GDM1 (cell line): ENCODE measurements around the gene DZIP3.
"Not testable (repeated sequence)": the region's sequence is repeated elsewhere in the genome, so short reads cannot be mapped to it uniquely, and the experiment has no call there.

Experiments
- DNase-seq: peaks from one replicate; lab custom pipeline; 2025; lab: John Stamatoyannopoulos, UW

DZIP3 gene

DNA sequence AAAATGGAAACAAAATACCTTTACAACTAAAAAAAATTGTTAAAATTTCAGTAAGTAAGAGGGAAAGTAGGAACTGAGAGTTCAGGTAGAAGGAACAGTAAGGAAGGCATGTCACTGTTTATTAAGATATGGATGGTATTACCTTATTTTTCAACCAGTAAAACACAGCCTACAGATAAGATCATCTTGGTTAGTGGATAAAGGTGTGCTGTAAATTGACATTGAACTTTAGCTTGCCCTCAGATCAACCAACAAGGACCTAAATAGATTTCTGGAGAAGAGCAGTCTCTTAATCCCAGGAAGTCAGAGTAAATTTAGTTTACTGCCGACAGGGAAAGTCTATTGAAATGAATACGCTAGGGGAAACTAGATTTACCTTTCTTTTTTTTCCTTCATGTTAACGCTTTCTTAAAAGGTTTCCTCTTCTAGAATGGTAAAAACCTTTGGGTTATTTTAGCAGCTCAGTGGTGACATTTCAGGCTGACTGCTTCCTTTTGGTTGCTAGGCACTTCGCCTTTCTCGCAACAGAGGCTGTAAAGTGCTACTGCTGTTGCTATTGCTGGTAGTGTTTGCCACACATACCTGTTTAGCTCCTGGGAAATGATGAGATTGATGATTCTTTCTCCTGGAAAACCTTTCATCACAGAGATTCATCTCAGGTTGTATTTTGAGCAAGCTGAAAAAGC lies 12.9 kb downstream of the DZIP3 start:
- DNase-seq = no peak

DNA sequence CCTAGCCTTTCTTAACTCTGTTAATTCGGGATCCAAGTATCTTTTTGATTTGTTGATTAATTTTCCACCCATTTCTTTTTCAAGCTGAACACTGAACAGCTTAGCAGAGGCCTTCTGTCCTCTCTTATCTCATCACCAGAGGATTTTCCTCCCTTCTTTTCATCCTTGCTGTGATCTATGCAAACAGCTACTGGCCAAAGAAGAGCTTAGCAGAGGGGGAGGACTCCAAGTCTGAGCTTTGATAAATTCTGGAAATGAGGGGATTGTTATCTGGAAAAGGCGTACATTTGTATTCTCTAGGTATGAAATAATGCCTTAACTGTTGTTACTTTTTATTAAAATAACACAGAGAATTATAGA lies 13.4 kb downstream of the DZIP3 start:
- no peak for DNase-seq

DNA sequence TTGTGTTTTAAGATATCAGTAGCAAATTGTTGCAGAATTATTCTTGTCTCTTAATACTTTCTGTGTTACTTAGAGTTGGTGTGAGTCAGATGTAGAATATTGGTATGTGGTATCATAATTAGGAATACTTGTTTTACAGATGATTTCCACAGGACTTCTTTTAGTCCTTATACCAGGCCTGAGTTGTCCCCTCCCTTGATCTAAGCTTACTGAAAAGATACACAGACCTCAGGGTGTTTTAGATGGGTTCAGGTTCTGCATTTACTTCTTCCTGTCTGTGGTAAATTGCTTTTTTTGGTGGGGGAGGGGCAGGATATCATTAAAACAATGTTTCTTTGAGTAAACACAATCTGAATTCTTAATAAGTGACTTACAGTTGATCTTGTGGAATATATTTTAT lies 14.2 kb downstream of the DZIP3 start:
- peak; percentile 18 for DNase-seq

DNA sequence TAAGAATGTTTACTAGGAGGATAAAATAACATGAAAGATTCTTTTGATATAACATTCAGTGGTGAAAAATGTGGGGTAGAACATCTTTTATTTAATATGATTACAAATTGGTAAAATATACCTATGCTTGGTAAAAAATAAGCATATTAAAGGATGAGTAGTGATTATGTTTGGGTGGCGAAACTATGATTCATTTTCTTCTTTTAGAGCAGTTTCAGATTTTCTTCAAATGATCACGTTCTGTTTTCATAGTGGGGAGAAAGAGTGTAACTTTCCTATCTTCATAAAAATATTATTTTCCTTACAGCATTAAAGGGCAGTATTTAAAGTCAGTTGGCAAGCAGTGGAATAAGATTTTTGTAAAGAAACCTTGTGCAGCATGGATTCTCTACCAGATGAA lies 15.5 kb downstream of the DZIP3 start:
- DNase-seq = no peak

DNA sequence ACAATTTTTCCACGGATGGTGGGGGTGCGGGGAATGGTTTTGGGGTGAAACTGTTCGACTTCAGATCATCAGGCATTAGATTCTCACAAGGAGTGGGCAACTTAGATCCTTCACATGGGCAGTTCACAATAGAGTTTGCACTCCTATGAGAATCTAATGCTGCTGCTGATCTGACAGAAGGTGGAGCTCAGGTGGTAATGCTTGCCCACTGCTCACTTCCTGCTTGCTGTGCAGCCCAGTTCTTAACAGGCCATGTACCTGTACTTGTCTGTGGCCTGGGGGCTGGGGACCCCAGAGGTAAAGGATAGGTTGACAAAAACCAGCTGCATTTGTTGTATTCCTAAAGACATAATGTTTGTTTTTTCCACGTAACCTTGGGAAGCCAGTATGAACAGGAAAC lies 16.0 kb downstream of the DZIP3 start:
- no peak for DNase-seq

DNA sequence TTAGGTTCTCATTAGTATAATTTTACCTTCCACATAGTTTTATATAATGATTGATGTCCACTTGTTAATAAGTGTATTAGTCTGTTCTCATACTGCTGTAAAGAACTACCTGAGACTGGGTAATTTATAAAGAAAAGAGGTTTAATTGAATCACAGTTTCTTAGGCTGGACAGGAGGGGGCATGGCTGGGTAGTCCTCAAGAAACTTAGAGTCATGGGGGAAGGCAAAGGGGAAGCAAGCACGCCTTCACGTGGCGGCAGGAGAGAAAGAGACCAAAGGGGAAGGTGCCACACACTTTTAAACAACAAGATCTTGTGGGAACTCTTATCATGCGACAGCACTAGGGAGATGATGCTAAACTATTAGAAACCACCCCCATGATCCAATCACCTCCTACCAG lies 19.2 kb downstream of the DZIP3 start:
- no peak for DNase-seq

DNA sequence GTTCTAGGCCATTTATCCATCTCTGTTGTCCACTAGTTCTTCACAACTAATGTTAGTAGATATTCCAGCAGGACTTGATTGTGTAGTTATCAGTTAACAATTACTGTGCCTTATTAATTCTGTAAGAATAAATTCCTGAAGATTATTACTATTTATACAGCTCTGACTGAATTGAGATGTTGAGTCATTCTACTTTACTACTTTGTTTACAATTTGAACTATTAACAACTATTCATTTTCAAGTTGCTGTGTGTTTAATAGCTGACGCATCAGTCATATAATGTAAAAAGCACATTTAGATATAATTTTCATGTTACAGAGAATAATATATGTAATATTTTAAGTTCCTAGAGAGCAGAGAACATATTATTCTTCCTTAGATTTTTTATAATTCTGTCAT lies 21.1 kb downstream of the DZIP3 start:
- DNase-seq = no peak

DNA sequence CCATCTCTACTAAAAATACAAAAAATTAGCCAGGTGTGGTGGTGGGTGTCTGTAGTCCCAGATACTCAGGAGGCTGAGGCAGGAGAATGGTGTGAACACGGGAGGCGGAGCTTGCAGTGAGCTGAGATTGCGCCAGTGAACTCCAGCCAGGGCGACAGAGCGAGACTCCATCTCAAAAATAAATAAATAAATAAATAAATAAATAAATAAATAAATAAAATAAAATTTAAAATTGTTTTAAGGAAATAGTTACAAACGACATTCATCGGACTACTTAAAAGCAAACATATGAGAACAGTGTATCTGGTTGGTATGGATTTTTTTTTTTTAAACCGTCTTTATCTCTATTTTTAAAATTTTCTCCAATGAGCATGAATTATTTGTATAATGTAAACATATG lies 26.6 kb downstream of the DZIP3 start:
- DNase-seq = not testable (repeated sequence)

DNA sequence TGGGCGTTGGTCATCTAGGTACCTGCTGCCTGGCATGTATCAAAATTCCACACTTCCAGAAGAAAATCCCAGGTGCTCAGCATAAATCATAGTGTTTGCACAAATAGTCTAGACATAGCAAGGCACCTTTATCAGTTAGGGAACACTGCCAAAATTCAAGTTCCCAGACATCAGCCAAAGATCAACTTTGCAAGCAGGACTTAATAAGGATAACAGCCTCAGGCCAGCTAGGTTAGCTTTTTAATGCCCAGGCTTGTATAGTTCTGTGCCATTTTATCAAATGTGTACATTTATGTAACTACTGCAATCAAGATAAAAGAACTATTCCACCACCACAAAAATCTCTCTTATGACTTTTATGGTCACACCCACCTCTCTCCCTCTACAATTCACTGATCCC lies 30.7 kb downstream of the DZIP3 start:
- DNase-seq = no peak

DNA sequence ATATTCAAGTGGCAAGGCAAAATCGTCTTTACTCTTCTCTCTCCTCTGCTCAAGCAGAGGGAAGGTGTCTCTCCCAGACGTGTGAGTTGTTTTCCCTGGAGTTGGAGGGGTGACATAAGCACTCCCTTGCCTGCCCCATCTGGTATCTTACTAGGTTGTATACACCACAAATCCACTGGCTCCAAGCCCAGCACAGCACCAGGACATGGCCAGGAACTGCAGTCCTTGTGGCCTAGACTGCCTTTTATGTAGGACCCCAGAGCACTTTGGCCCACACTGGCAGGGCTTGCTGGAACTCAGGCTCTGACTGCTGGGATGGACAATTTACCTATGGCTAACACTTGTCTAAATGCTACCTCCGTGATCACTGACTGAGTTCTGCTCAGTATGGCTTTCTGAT lies 34.0 kb downstream of the DZIP3 start:
- DNase-seq = no peak

DNA sequence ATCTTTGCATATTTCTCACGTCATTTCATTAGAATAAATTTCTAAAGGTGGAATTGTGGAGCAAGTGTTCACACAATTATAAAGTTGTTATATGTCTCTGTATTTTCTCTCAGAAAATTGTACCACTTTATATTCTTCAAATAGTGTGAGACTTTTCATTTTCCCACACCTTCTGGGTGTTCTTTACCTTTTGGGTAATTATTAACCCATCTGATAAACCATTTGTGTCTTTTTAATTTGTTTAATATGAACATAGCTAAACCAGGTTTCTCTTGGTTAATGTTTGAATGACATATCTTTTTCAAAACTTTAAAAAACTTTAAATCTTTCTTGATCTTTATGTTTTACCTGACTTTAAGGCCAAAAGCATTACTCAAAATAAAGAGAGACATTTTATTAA lies 40.5 kb downstream of the DZIP3 start:
- DNase-seq = no peak

DNA sequence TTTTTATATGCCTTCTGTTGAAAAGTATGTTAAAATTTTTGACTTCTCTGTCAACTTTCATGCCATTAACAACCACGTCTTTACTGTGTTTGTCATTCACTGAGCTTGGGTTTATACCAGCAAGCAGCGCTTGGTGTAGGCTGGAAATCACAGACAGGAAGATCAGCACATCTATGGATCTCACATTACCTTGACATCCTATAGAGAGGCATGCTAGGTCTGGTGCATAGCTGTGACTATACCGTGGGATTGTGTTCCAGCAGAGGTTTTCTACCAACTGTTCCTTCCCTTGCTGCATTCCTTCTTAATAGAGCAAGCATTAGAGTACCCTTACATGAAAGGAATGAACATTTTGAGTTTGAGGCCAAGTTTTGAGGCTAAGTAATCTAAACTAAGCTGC lies 53.0 kb downstream of the DZIP3 start:
- DNase-seq = no peak

DNA sequence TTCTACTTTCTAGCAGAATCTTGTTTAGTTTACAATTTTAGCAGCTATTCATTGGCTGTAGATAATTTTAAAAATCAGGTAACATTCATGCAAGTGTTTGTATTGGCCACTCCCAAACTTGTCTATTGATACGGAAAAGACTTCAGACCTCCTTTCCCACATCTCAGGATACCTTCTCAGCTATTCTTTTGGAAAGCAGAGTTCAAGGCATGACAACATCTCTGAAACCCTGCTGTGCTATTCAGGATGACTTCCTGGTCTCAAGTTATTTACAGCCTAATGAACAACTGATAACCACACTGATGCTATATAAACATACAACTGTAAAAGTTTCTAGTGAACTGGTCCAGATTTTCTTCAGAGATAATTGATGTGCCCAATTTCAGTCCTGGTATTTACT lies 55.8 kb downstream of the DZIP3 start:
- no peak for DNase-seq

DNA sequence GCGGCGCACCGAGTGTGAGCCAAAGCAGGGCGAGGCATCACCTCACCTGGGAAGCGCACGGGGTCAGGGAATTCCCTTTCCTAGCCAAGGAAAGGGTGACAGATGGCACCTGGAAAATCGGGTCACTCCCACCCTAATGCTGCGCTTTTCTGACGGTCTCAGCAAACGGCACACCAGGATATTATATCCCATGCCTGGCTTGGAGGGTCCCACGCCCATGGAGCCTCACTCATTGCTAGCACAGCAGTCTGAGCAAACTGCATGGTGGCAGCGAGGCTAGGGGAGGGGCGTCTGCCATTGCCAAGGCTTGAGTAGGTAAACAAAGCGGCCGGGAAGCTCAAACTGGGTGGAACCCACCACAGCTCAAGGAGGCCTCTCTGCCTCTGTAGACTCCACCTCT lies 66.1 kb downstream of the DZIP3 start:
- DNase-seq = not testable (repeated sequence)

DNA sequence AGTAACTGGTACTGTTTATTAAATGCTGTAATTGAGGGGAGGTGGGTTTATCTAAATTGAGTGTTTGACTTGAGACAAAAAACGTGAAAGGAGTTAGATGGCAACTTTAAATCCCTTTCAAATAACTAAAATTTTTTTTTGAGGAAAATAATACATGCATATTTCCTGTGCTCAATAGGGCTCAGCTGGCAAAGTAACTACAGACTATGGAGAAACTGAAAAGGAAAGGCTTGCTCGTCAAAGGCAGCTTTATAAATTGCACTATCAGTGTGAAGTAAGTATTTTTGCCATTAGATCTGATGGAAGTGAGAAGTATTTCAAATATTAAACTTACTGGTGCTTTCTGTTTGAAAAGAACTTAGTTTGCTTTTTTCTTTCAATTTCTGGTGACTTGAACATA lies 72.2 kb downstream of the DZIP3 start:
- DNase-seq = no peak

DNA sequence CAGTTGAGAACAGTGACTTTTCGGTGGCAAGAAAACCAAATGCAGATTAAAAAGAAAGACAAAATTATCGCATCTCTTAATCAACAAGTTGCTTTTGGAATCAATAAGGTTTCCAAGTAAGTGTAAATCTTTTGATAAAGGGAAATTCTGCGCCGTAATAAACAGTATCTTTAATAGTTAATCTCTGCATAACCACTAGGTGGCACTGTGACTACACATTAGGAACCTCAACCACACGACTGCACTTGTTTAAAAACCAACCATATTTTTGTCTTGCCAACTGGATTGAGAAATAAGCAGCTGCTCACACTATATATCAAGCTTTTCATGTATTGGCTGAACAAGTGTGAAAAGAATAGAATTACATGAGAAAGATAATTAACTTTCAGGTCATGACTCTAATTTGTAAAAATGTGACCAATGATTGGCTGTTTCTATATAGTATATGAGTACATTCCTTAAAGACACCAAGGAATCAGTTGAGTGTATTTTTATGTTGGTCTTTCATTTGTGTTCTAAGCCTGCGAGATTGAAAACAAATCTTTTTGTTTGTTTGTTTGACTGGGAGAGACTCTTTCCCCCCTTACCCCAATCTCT lies 72.7 kb downstream of the DZIP3 start:
- peak; percentile 23 for DNase-seq

DNA sequence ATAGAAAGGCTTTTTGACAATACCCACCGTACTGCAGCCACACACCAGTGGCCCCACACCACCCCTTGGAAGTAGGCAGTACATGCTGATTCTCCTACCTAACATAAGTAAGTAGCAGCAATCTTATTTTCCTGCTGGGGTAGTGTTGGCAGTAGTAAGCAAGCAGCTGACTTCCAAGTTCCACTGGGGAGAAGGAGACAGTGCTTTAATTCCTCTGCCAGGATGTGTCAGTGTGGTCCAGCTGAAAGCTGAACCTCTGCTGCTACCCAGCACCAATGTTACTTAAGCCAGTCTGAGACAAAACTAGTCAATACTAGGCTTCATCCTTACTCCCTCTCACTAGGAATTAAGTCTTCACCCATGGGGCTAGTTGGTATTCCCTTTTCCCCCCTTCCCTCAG lies 74.7 kb downstream of the DZIP3 start:
- DNase-seq = no peak

DNA sequence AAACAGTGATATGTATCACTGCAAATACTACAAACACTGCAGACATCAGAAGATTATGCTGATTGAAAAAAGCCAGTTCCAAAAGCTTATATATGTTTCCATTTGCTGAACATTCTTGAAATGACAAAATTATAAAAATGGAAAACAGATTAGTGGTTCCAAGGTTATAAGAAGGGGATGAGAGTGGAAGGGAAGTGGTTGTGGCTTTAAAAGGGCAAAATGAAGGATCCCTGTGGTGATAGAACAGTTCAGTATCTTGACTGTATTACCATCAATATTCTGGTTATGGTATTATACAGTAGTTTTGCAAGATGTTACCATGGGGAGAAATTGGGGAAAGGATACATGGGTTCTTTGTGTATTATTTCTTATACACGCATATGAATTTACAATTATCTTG lies 77.8 kb downstream of the DZIP3 start:
- no peak for DNase-seq

DNA sequence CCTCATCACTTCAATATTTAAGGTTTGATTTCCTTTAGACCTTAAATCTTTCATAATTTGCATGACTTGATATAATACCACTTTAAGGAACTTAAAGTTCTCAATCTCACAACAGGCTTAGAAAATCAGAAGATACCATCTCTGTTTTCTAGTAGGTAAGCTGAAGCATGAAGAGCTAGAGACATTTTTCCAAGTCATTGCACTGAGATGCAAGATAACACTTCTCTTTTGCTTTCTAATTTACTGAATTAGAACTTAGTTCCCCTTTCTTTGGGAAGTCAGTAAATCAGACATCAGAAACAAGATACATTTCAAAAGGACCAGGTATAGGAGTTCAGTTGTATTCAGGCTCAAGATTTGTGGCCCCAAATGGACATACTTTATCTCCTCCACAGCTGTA lies 79.7 kb downstream of the DZIP3 start:
- DNase-seq = no peak

DNA sequence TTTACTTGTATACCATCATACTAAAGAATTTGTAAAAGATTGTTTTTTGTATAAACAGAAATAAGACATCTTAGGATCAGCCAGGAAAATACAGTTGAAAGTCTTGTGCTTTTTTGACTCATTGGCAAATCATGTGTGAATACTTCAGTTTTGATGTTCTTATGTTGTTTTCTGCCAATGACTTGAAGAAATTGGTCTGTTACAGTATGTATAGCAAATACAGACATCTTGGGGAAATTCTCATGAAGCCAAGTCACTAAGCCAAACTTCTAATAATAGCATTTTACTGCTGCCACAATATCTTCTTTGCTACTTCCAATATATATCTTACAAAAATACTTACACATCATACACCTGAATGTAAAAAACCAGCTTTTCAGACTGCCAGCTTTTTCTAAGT lies 83.2 kb downstream of the DZIP3 start:
- DNase-seq = no peak

DNA sequence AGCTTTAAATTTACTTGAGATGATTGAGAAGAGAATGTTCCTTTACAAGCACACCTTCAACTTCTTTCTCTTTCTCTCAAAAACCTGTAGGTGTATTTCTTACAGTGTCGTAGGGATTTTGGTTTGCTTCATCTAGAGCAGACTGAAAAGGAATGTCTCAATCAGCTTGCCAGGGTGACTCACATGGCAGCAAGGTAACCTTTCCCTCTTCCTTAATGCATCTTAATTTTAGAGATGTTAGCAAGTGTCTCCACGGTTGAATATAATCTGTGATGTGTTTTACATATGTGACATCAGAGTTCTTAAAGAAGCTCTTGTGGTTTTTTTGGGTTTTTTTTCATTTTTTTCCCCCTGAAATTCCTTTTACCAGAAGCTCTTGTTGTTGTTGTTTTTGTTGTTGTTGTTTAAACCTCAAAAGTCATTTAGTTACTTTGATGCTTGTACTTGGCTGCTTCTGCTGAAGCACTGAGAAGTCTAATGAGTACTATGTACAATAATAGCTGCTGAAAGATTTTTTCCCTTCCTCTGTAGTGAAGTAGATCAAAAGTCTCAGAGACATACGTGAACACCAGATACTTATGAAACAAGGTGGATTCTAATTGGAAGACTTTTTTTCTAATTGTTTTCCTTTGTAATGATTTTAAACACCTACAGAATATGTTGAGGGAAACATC lies 84.6 kb downstream of the DZIP3 start:
- DNase-seq = no peak

DNA sequence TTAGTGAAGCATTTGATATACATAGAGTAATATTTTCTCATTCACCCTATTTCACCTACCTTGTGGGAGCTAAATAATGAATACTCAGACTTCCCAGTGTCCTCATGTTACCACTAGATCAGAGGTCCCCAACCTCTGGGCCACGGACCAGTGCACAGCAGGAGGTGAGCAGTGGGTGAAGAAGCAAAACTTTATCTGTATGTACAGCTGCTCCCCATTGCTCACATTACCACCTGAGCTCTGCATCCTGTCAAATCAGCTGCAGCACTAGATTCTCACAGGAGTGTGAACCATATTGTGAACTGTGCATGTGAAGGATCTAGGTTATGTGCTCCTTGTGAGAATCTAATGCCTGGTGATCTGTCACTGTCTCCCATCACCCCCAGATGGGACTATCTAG lies 88.3 kb downstream of the DZIP3 start:
- DNase-seq = no peak

DNA sequence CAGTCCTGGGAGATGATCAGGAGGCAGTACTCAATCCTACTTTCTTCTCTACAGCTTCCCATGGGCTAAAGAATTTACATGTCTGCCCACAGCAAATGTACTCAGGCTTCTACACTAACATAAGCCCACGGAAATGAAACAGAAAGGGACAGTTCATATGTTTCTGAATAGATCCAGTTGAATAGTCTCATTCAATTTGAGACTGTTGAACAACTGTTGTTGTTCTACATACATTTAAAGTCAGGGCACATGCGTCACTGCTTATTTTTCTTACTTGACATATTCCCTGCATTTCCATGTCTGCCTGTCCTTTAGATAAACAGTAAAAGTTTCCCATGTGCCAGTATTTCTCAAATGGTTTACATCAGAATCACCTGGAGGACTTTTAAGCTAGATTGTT lies 102.8 kb downstream of the DZIP3 start:
- not testable (repeated sequence) for DNase-seq

DNA sequence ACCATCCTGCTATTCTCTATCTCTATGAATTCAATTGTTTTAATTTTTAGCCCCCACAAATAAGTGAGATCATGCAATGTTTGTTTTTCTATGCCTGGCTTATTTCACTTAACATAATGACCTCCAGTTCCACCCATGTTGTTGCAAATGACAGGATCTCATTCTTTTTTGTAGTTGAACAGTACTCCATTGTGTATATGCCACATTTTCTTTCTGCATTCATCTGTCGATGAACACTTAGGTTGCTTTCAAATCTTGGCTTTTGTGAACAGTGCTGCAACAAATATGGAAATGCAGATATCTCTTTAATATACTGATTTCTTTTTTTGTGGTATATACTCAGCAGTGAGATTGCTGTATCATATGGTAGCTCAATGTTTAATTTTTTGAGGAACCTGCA lies 108.9 kb downstream of the DZIP3 start:
- no peak for DNase-seq
